ENCODE results near the gene PREX1.
"Not testable (repeated sequence)": the region's sequence is repeated elsewhere in the genome, so short reads cannot be mapped to it uniquely, and the experiment has no call there.

The PREX1 gene

DNA sequence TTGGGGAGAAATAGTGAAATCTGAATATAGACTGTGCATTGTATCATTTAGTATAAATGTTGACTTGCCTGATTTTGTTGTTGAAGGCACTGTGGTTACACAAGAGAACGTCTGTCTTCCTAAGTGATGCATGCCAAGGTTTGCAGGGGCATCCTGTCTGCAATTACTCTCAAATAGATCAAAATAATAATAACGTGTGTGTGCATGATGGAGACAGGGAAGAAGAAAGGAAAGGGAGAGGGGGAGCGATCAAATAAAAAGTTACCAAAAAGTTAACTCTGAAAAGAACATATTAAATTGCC, 14.4 kb downstream of the PREX1 start:
- no peak for DNase-seq
- H3K36me3 ChIP-seq, result no peaks in the 10 kb centered on the region
- intact Hi-C loops (cut with DNase I; ENCODE audit: low total_unique reads), result no loop called here
- H3K9me3 ChIP-seq, result no peaks in the 10 kb centered on the region
- H3K4me1 ChIP-seq, result peaks cover 0 to 7% (median 0%) of the 10 kb centered on the region in 4 donors
- H3K27ac ChIP-seq, result no peak overlapping the region
- no peaks in the 10 kb centered on the region for H3K27me3 ChIP-seq
- no peak overlapping the region for H3K4me3 ChIP-seq
- TF ChIP-seq, protein P1, sequence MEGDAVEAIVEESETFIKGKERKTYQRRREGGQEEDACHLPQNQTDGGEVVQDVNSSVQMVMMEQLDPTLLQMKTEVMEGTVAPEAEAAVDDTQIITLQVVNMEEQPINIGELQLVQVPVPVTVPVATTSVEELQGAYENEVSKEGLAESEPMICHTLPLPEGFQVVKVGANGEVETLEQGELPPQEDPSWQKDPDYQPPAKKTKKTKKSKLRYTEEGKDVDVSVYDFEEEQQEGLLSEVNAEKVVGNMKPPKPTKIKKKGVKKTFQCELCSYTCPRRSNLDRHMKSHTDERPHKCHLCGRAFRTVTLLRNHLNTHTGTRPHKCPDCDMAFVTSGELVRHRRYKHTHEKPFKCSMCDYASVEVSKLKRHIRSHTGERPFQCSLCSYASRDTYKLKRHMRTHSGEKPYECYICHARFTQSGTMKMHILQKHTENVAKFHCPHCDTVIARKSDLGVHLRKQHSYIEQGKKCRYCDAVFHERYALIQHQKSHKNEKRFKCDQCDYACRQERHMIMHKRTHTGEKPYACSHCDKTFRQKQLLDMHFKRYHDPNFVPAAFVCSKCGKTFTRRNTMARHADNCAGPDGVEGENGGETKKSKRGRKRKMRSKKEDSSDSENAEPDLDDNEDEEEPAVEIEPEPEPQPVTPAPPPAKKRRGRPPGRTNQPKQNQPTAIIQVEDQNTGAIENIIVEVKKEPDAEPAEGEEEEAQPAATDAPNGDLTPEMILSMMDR (IDR thresholded peaks at IDR 0.05), result no peak

DNA sequence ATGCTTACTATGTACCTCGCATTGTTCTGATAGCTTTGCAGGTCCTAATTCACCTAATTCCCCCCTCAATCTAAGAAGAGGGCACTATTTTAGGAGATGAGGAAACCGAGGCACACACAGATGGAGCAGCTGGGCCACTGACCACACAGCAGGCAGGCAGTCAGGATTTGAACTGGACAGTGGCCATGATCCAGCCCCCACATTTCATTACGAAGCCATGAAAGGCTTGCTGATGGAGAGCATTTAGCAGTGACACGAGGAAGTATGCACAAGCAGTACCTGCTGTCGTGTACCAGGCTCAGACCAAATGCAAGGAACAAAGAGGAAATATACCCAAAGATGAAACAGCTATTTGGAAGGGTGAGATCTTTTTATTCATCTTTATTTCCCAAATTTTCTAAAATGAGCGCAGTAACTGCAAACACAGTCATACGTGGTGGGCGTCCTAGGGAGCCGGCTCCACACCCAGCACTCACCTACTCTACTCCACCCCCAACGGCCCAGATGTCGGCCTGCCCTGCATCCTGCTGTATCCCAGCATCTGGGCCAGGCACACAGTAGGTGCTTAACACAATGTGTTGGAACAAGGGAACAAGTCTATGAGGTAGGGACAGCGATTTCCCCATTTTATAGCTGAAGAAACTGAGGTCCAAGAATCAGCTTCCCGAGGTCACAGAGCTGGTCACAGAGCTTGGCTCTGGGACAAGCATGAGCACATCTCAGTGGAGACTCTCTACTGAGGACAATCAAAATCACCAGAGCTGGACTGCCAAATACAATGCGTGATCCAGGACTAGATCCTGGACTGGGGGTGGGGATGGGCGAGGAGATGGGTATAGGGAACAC, 15.0 kb downstream of the PREX1 start:
- no peaks in the 10 kb centered on the region for H3K27me3 ChIP-seq
- TF ChIP-seq, protein P1 (IDR thresholded peaks at IDR 0.05), result no peak
- intact Hi-C loops (cut with DNase I; ENCODE audit: low total_unique reads), result no loop called here
- H3K27ac ChIP-seq, result no peak overlapping the region
- peaks cover 0 to 7% (median 2%) of the 10 kb centered on the region in 4 donors for H3K4me1 ChIP-seq
- no peak overlapping the region for H3K4me3 ChIP-seq
- H3K36me3 ChIP-seq, result no peaks in the 10 kb centered on the region
- no peaks in the 10 kb centered on the region for H3K9me3 ChIP-seq
- no peak for DNase-seq

DNA sequence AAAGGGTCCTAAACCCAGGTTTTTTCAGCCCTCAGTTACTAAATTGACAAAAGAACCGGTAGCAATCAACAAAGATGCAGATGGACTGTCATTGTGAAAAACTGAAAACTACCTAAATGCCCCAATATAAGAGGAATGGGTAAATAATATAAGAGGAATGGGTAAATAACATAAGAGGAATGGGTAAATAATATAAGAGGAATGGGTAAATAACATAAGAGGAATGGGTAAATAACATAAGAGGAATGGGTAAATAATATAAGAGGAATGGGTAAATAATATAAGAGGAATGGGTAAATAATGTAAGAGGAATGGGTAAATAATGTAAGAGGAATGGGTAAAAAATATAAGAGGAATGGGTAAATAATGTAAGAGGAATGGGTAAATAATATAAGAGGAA, 15.7 kb downstream of the PREX1 start:
- H3K4me3 ChIP-seq; H3K27me3 ChIP-seq; H3K4me1 ChIP-seq; H3K27ac ChIP-seq; intact Hi-C loops (cut with DNase I; ENCODE audit: low total_unique reads); DNase-seq; H3K9me3 ChIP-seq; H3K36me3 ChIP-seq: not testable (repeated sequence)

DNA sequence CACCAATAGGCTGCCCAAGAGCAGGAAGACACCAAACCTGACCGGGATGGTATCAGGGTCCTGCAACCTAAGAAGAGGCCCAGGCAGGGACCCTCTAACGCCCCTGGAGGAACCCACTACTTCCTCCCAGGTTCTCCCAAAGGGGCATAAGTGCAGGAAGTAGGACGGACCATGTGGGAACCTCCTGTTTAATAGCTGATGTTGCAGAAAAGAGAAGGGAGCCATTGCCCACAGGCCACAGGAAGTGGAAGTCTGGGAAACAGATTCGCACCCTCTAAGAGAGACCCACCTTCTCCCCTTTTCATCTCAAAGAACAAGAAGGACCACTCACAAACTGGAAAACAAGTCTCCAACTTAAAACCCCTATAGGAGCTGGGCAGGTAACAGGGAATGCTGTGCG, 18.1 kb downstream of the PREX1 start:
- H3K4me1 ChIP-seq, result peaks cover 0 to 14% (median 5%) of the 10 kb centered on the region in 4 donors
- H3K9me3 ChIP-seq, result no peaks in the 10 kb centered on the region
- intact Hi-C loops (cut with DNase I; ENCODE audit: low total_unique reads), result no loop called here
- no peaks in the 10 kb centered on the region for H3K36me3 ChIP-seq
- no peak overlapping the region for H3K27ac ChIP-seq
- TF ChIP-seq, protein P1 (IDR thresholded peaks at IDR 0.05), result no peak
- H3K27me3 ChIP-seq, result no peaks in the 10 kb centered on the region
- H3K4me3 ChIP-seq, result no peak overlapping the region
- DNase-seq, result no peak

DNA sequence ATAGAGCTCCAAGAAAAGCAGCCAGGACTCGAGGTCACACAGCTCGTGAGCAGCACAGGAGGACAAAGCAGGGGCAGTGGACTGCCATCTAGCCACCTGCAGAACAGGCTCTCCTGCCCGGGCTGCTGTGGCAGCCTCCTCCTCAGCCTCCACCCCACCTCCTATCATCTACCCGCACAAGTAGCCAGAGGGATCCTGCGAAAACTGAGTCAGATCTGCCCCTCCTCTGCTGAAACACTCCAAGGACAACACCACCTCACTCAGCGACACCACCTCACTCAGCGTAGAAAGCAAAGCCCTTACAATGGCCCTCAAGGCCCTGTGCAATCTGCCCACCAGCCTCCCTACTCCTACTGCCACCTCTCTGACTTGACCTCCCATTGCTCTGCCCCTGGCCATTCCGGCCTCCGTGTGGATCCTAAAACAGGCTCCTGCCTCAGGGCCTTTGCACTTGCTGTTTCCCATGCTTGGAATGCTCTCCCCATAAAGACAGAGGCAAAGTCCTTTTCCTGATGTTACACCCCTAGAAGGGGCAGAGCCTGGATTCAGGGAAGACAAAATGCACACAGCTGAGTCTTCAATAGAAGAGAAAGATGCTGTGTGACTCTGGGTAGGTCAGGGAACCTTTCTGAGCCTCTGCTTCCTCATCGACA, 19.3 kb downstream of the PREX1 start:
- Histone ChIP-seq H3K4me3 (no peak overlapping the region), H3K27ac (no peak overlapping the region), H3K36me3 (no peaks in the 10 kb centered on the region), H3K9me3 (no peaks in the 10 kb centered on the region), H3K27me3 (no peaks in the 10 kb centered on the region), H3K4me1 (peaks cover 0 to 12% (median 5%) of the 10 kb centered on the region in 4 donors)
- TF ChIP-seq, protein P1 (IDR thresholded peaks at IDR 0.05), result no peak
- intact Hi-C loops (cut with DNase I; ENCODE audit: low total_unique reads), result no loop called here
- DNase-seq, result no peak

DNA sequence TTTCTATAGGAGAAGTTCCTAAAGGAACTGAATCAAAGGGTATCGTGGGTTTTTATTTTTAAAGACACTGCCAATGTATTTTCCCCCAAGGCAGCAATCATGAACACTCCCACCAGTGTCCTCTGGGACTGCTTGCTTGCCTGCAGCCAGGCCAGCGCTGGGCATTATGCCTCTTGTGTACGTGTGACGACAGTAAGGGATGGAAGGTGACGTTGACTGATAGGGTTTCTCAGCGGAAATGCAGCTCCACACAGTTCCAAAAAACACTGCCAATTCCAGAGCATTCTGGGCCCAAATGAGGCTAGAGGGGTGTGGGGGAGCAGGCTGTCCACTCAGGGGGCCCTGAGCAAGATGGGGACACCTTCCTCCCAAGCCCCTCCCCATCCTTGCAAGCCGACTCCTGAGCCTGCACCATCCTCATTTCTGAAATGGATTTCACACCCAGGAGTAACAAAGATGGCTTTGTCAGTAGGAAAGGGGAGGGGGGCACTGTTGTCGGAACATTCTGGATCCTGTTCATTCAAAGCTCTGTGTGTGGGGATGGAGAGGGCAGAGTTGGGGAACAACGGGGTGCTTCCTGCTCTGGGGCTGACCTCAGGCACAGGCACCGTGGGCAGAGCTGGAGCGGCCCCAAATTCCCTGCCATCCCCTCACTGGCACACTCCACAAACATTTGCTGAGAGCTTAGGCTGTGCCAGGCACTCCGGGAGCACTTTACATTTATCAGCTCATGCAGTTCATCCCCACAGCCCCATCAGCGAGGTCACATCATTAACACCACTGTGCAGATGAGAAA, 20.0 kb downstream of the PREX1 start:
- intact Hi-C loops (cut with DNase I; ENCODE audit: low total_unique reads), result no loop called here
- TF ChIP-seq, protein P1 (IDR thresholded peaks at IDR 0.05), result no peak
- no peak overlapping the region for H3K4me3 ChIP-seq
- no peaks in the 10 kb centered on the region for H3K9me3 ChIP-seq
- H3K4me1 ChIP-seq, result peaks cover 0 to 7% (median 5%) of the 10 kb centered on the region in 4 donors
- H3K27ac ChIP-seq, result no peak overlapping the region
- H3K36me3 ChIP-seq, result no peaks in the 10 kb centered on the region
- H3K27me3 ChIP-seq, result no peaks in the 10 kb centered on the region
- DNase-seq, result peak in 1 of 2 donors; percentile 47
